Measurements from ENCODE around the gene GSTM5. TPM values are rescaled to one million over a fixed set of nuclear protein-coding genes. Genes with fewer than 3 reads are reported as not detected.

The GSTM5 gene
- total and polyA plus RNA-seq, 2 of the 4 experiments (the other 2 are of a cell fraction), result 0.36 to 1.2 TPM

DNA sequence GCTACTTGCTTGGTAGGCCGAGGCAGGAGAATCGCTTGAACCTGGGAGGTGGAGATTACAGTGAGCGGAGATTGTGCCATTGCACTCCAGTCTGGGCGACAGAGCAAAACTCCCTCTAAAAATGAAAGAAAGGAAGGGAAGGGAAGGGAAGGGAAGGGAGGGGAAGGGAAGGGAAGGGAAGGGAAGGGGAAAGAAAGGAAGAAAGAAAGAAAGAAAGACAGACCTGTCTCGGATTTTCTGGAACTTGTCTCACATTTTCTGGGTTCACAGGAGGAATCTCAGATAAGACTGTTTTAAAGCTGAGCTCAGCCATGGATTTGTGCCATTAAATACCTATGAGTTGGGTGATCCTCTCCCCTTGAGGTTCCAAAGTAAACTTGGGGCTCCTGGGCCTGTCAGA is 12.9 kb downstream of the GSTM5 start:
- no CpG with 5 or more reads among the region's 5 CpGs for WGBS, 2 experiments (ENCODE audit: extremely low coverage in 2 of 2, insufficient read length in 1 of 2)
- DNase-seq, result no peak
- ChIA-PET POLR2A (ENCODE audit: unreplicated experiment) (no interaction called here), CTCF (no interaction called here)
- dilution Hi-C loops (cut with HindIII; ENCODE audit: low sequenced_read_pairs, unreplicated experiment) (no loop called here), in situ Hi-C loops (cut with MboI; ENCODE audit: low sequenced_read_pairs) (no loop called here), intact Hi-C loops (cut with micrococcal nuclease) (loop anchor here (5.0 kb wide), 1 partner anchor 48 kb away; no protein-coding TSS in a partner anchor)
- TF ChIP-seq RFX5 (IDR thresholded peaks at IDR 0.05; ENCODE audit: low read depth, low read length) (no peak), SMC3 (IDR thresholded peaks at IDR 0.05; ENCODE audit: low read depth, low read length) (no peak), MAFK (IDR thresholded peaks at IDR 0.05; ENCODE audit: low read depth, low read length) (no peak), FOS (IDR thresholded peaks at IDR 0.05; ENCODE audit: low read depth, low read length) (no peak), MAZ (IDR thresholded peaks at IDR 0.05; ENCODE audit: borderline replicate concordance, low read depth, low read length) (no peak), CHD1 (IDR thresholded peaks at IDR 0.05; ENCODE audit: low read depth, low read length) (no peak), BHLHE40 (IDR thresholded peaks at IDR 0.05; ENCODE audit: low read depth, low read length) (no peak), NFE2L2 (IDR thresholded peaks at IDR 0.05; ENCODE audit: low read depth, low read length) (no peak), MXI1 (IDR thresholded peaks at IDR 0.05; ENCODE audit: borderline replicate concordance, low read depth, low read length) (no peak), POLR2A (IDR thresholded peaks at IDR 0.05; ENCODE audit: low read depth, low read length) (no peak), RAD21 (IDR thresholded peaks at IDR 0.05; ENCODE audit: low read length) (no peak), CEBPB (IDR thresholded peaks at IDR 0.05; ENCODE audit: low read depth, low read length) (no peak), RCOR1 (IDR thresholded peaks at IDR 0.05; ENCODE audit: insufficient replicate concordance, low read length) (no peak)
- TF ChIP-seq, protein P1, sequence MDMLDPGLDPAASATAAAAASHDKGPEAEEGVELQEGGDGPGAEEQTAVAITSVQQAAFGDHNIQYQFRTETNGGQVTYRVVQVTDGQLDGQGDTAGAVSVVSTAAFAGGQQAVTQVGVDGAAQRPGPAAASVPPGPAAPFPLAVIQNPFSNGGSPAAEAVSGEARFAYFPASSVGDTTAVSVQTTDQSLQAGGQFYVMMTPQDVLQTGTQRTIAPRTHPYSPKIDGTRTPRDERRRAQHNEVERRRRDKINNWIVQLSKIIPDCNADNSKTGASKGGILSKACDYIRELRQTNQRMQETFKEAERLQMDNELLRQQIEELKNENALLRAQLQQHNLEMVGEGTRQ (IDR thresholded peaks at IDR 0.05; ENCODE audit: low read depth, low read length), result no peak
- TF ChIP-seq, protein P2, sequence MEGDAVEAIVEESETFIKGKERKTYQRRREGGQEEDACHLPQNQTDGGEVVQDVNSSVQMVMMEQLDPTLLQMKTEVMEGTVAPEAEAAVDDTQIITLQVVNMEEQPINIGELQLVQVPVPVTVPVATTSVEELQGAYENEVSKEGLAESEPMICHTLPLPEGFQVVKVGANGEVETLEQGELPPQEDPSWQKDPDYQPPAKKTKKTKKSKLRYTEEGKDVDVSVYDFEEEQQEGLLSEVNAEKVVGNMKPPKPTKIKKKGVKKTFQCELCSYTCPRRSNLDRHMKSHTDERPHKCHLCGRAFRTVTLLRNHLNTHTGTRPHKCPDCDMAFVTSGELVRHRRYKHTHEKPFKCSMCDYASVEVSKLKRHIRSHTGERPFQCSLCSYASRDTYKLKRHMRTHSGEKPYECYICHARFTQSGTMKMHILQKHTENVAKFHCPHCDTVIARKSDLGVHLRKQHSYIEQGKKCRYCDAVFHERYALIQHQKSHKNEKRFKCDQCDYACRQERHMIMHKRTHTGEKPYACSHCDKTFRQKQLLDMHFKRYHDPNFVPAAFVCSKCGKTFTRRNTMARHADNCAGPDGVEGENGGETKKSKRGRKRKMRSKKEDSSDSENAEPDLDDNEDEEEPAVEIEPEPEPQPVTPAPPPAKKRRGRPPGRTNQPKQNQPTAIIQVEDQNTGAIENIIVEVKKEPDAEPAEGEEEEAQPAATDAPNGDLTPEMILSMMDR (conservative IDR thresholded peaks at IDR 0.05; ENCODE audit: low read depth, low read length), result no peak
- TF ChIP-seq, protein P3, sequence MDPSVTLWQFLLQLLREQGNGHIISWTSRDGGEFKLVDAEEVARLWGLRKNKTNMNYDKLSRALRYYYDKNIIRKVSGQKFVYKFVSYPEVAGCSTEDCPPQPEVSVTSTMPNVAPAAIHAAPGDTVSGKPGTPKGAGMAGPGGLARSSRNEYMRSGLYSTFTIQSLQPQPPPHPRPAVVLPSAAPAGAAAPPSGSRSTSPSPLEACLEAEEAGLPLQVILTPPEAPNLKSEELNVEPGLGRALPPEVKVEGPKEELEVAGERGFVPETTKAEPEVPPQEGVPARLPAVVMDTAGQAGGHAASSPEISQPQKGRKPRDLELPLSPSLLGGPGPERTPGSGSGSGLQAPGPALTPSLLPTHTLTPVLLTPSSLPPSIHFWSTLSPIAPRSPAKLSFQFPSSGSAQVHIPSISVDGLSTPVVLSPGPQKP (IDR thresholded peaks at IDR 0.05; ENCODE audit: borderline replicate concordance, low read depth, low read length), result no peak
- Histone ChIP-seq H4K91ac (ENCODE audit: insufficient read depth, low read depth, low read length) (no peak overlapping the region), H3K9me3 (ENCODE audit: control insufficient read depth, insufficient read depth, low read length) (no peaks in the 10 kb centered on the region; the same call in 1 of the 2 replicates), H3K79me1 (ENCODE audit: low read depth in 1 of 2, low read length in 2 of 2) (no peaks in the 10 kb centered on the region), H3K23ac (ENCODE audit: low read depth, low read length) (no peak overlapping the region), H4K8ac (ENCODE audit: low read depth in 2 of 2, low read length in 2 of 2) (no peak overlapping the region), H3K9me1 (ENCODE audit: insufficient read depth, low read length) (0 out of 2 replicates have a peak, but pooled peaks cover 3% of the 10 kb centered on the region), H2BK20ac (ENCODE audit: low read depth, low read length) (no peak overlapping the region), H2AFZ (replicated peaks; ENCODE audit: low read length, poor library complexity) (no peak overlapping the region), H3K4me2 (ENCODE audit: low read depth, low read length) (no peak overlapping the region), H4K20me1 (ENCODE audit: insufficient read depth, low read length) (no peaks in the 10 kb centered on the region), H3K27me3 (ENCODE audit: control insufficient read depth, insufficient read depth, low read length) (peaks cover 4% of the 10 kb centered on the region), H2AK5ac (ENCODE audit: low read depth, low read length) (no peak overlapping the region), H3K9ac (ENCODE audit: low read depth, low read length) (no peak overlapping the region), H3K56ac (ENCODE audit: extremely low read depth, insufficient read depth, low read length) (no peak overlapping the region), H3K14ac (replicated peaks; ENCODE audit: low read depth, low read length) (no peak overlapping the region), H3K27ac (ENCODE audit: insufficient read depth, low read length) (no peak overlapping the region), H3K36me3 (ENCODE audit: control insufficient read depth, insufficient read depth, low read length) (no peaks in the 10 kb centered on the region), H4K5ac (ENCODE audit: low read depth, low read length) (no peak overlapping the region), H2BK15ac (ENCODE audit: low read depth, low read length) (no peak overlapping the region), H2AK9ac (replicated peaks; ENCODE audit: low read depth, low read length, poor library complexity) (no peak overlapping the region), H2BK120ac (ENCODE audit: low read depth, low read length) (no peak overlapping the region), H2BK5ac (ENCODE audit: low read depth, low read length, poor library complexity, severe bottlenecking) (no peak overlapping the region), H3K4me3 (ENCODE audit: insufficient read depth, low read depth, low read length) (no peak overlapping the region), H3K18ac (ENCODE audit: low read depth, low read length) (no peak overlapping the region), H3K4ac (ENCODE audit: low read depth, low read length) (no peak overlapping the region), H3K4me1 (ENCODE audit: control insufficient read depth, insufficient read depth, low read length) (peaks cover 2% of the 10 kb centered on the region; the same call in 1 of the 2 replicates)
- no TSS peak for BruUV-seq (replicated peaks)
- no peak for ATAC-seq (ENCODE audit: low read depth)
